CD4-positive, alpha-beta memory T cell (primary cell): Measurements from ENCODE around the gene KCNC4. TPM values are rescaled to one million over a fixed set of nuclear protein-coding genes. Genes with fewer than 3 reads are reported as not detected.

Experiments
- CTCF ChIA-PET: fragments of 350-600 bp; sonication (Branson Sonifier 250); formaldehyde crosslinking; loops from one replicate; lab custom pipeline; 2021; ENCODE audit warnings: inconsistent platforms; ENCODE audit not compliant: partially characterized antibody; lab: Charles Lee
- POLR2A ChIA-PET: fragments of 350-600 bp; sonication (Branson Sonifier 250); formaldehyde crosslinking; loops from one replicate; lab custom pipeline; 2021; ENCODE audit not compliant: partially characterized antibody; lab: Charles Lee
- DNase-seq, 5 donors: peaks; one replicate each; pipeline versions ENCODE4 v3.0.0 to v3.0.0-alpha.2; 2020 to 2022; ENCODE audit warnings: mixed read lengths in 1 of 5
- H3K27ac ChIP-seq: one replicate; pipeline ENCODE4 v1.7.0; 2013; ENCODE audit warnings: low read depth, low read length
- H3K27me3 ChIP-seq: 2 replicates; pipeline ENCODE4 v1.7.0; 2013; ENCODE audit warnings: mild to moderate bottlenecking, low read length, moderate library complexity; ENCODE audit not compliant: insufficient read depth
- H3K36me3 ChIP-seq: 2 replicates; pipeline ENCODE4 v1.7.0; 2013; ENCODE audit warnings: mild to moderate bottlenecking, low read length, moderate library complexity; ENCODE audit not compliant: insufficient read depth
- H3K4me1 ChIP-seq: 2 replicates; pipeline ENCODE4 v1.7.0; 2013; ENCODE audit warnings: mild to moderate bottlenecking, low read length, moderate library complexity; ENCODE audit not compliant: insufficient read depth
- H3K4me3 ChIP-seq, 2 donors: one replicate each; pipeline ENCODE4 v1.7.0; 2013; ENCODE audit warnings: low read length in 2 of 2, mild to moderate bottlenecking in 1 of 2
- H3K9me3 ChIP-seq, 2 donors: one replicate each; pipeline ENCODE4 v1.7.0; 2013; ENCODE audit warnings: low read length in 2 of 2, control low read depth in 1 of 2; ENCODE audit not compliant: control insufficient read depth in 1 of 2
- H3K27ac Mint-ChIP-seq, 7 donors: one replicate each; pipeline ENCODE4 v1.8.0; 2020 to 2021; ENCODE audit warnings: mixed read lengths in 7 of 7, mild to moderate bottlenecking in 6 of 7, inconsistent platforms in 3 of 7, moderate library complexity in 3 of 7
- H3K27me3 Mint-ChIP-seq, 2 donors: one replicate each; pipeline ENCODE4 v1.8.0; 2020 to 2021; ENCODE audit warnings: mixed read lengths in 2 of 2
- H3K36me3 Mint-ChIP-seq, 2 donors: one replicate each; pipeline ENCODE4 v1.8.0; 2020 to 2021; ENCODE audit warnings: mixed read lengths in 2 of 2, inconsistent platforms in 1 of 2, mild to moderate bottlenecking in 1 of 2
- H3K4me1 Mint-ChIP-seq, 4 donors: one replicate each; pipeline ENCODE4 v1.8.0; 2020 to 2021; ENCODE audit warnings: mixed read lengths in 4 of 4, mild to moderate bottlenecking in 1 of 4
- H3K4me3 Mint-ChIP-seq, 8 donors: one replicate each; pipeline ENCODE4 v1.8.0; 2020 to 2021; ENCODE audit warnings: mixed read lengths in 8 of 8, mild to moderate bottlenecking in 7 of 8, moderate library complexity in 6 of 8, inconsistent platforms in 3 of 8
- H3K9me3 Mint-ChIP-seq, 8 donors: one replicate each; pipeline ENCODE4 v1.8.0; 2020 to 2021; ENCODE audit warnings: mixed read lengths in 8 of 8, mild to moderate bottlenecking in 5 of 8, inconsistent platforms in 3 of 8, moderate library complexity in 1 of 8
- intact Hi-C: fragments of 100-400 bp; cut with micrococcal nuclease; formaldehyde crosslinking; loops from one replicate; pipeline ENCODE4 v1.15.1; 2023
- polyA plus RNA-seq, 2 donors: library from polyadenylated mRNA; unstranded; fragments of 300-500 nt; fragmentation: Illumina TruSeq; gene quantifications; one replicate each; pipeline ENCODE4 v1.2.3, GENCODE V29; 2021
- total RNA-seq, 2 experiments: library from RNA; stranded (reverse); gene quantifications; one replicate each; pipeline ENCODE4 v1.2.3, GENCODE V29; 2021

Gene KCNC4
- total and polyA plus RNA-seq, 4 experiments from 2014 or later, result 2.3 to 13.4 (median 7.5) TPM

DNA sequence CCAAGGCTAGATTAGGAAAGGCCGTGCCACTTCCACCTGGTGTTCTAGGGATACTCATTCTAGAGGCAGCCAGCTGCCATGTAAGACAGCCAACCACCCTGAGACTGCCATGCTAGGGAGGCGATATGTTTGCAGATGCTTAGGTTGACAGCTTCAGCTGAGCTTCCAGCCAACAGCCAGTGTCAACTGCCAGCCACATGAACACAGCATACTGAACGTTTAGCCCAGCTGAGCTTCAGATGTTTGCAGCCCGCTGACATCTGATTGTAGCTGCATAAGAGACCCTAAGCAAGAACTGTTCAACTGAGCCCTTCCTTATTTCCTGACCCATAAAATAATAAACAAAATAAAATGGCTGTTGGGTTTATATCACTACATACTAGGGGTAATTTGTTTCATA is 5.0 kb upstream of the KCNC4 start:
- peaks cover 23 to 45% (median 35%) of the 10 kb centered on the region in 4 donors for H3K4me1 Mint-ChIP-seq
- H3K27me3 ChIP-seq, result no peaks in the 10 kb centered on the region
- H3K27ac ChIP-seq, result no peak overlapping the region
- no peaks in the 10 kb centered on the region for H3K9me3 ChIP-seq
- H3K9me3 Mint-ChIP-seq, result no peaks in the 10 kb centered on the region
- peaks cover 0 to 7% of the 10 kb centered on the region in 2 donors for H3K36me3 Mint-ChIP-seq
- intact Hi-C loops, result no loop called here
- H3K4me3 Mint-ChIP-seq, result no peak overlapping the region
- ChIA-PET CTCF (interaction anchor here (1.0 to 13.7 kb wide), 6 partner anchors 8 to 291 kb away, joined by 4 to 724 read pairs (median 35); no protein-coding TSS in a partner anchor), POLR2A (interaction anchor here (3.4 kb wide), 1 partner anchor 133 kb away, joined by 22 read pairs; the partner anchor contains the start of gene RBM15)
- H3K36me3 ChIP-seq, result no peaks in the 10 kb centered on the region
- peaks cover 30% of the 10 kb centered on the region for H3K4me1 ChIP-seq
- no peak overlapping the region for H3K27ac Mint-ChIP-seq
- no peaks in the 10 kb centered on the region for H3K27me3 Mint-ChIP-seq
- no peak overlapping the region for H3K4me3 ChIP-seq
- no peak for DNase-seq

- H3K36me3 Mint-ChIP-seq, result peaks cover 0 to 7% of the 10 kb centered on the region in 2 donors
- peaks cover 23 to 45% (median 35%) of the 10 kb centered on the region in 4 donors for H3K4me1 Mint-ChIP-seq
- H3K27ac Mint-ChIP-seq, result no peak overlapping the region
- CTCF ChIA-PET, result interaction anchor here (1.0 to 13.7 kb wide), 7 partner anchors 9 to 290 kb away, joined by 4 to 724 read pairs (median 127); partner anchors contain the start of gene RBM15
- Histone ChIP-seq H3K27me3 (no peaks in the 10 kb centered on the region), H3K4me1 (peaks cover 30% of the 10 kb centered on the region), H3K27ac (no peak overlapping the region), H3K4me3 (no peak overlapping the region), H3K36me3 (no peaks in the 10 kb centered on the region), H3K9me3 (no peaks in the 10 kb centered on the region)
- no peak overlapping the region for H3K4me3 Mint-ChIP-seq
- intact Hi-C loops, result no loop called here
- POLR2A ChIA-PET, result interaction anchor here (3.4 to 7.2 kb wide), 3 partner anchors 107 to 133 kb away, joined by 22 to 169 read pairs (median 44); partner anchors contain the start of gene RBM15
- H3K9me3 Mint-ChIP-seq, result no peaks in the 10 kb centered on the region
- no peak for DNase-seq
- H3K27me3 Mint-ChIP-seq, result no peaks in the 10 kb centered on the region
These were observed 4.4 kb upstream of the KCNC4 start for GRCh38 chr1:110205591-110206155.

DNA sequence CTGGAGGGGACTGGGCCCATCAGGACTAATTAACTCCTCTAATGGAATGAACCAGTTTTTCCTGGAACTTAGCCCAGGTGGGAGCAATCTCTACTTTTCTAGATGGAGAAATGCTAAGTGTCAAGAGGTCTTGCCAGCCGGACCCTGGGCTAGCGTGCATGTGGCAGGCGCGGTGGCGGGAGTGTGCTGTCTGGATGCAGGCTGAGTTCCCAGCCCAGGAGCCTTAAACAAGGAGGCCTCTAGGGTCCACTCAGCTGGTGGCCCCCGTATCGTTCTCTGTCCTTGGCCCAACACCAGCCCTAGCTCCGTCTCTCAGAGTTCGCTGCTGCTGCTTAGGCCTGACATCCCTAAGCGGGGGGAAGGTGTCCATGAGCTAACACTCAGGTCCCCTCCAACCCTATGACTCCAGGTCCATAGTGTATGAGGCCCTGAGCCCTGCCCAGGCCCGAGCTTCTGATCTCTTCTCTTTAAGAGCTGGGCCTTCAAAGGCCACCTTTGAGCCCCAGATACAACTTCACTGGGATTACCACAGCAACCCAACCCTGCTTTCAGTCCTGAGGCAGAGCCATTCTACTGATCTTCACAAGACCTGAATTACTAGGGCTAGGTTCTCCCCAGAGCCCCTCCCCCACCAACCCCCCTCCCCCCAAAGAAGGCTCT is 3.7 kb upstream of the KCNC4 start:
- Mint-ChIP-seq H3K4me1 (peaks cover 24 to 49% (median 36%) of the 10 kb centered on the region in 4 donors), H3K4me3 (no peak overlapping the region), H3K27me3 (no peaks in the 10 kb centered on the region), H3K9me3 (peaks cover 0 to 2% (median 0%) of the 10 kb centered on the region in 8 donors), H3K36me3 (peaks cover 0 to 9% of the 10 kb centered on the region in 2 donors), H3K27ac (no peak overlapping the region)
- intact Hi-C loops, result no loop called here
- CTCF ChIA-PET, result interaction anchor here (1.1 to 13.7 kb wide), 14 partner anchors 13 to 289 kb away, joined by 3 to 724 read pairs (median 11); partner anchors contain the start of genes LAMTOR5 and RBM15
- peaks cover 32% of the 10 kb centered on the region for H3K4me1 ChIP-seq
- H3K9me3 ChIP-seq, result no peaks in the 10 kb centered on the region
- H3K27me3 ChIP-seq, result no peaks in the 10 kb centered on the region
- POLR2A ChIA-PET, result interaction anchor here (1.1 to 7.2 kb wide), 4 partner anchors 106 to 254 kb away, joined by 3 to 169 read pairs (median 26); partner anchors contain the start of gene RBM15
- H3K36me3 ChIP-seq, result no peaks in the 10 kb centered on the region
- H3K27ac ChIP-seq, result no peak overlapping the region
- DNase-seq, result no peak
- H3K4me3 ChIP-seq, result no peak overlapping the region

DNA sequence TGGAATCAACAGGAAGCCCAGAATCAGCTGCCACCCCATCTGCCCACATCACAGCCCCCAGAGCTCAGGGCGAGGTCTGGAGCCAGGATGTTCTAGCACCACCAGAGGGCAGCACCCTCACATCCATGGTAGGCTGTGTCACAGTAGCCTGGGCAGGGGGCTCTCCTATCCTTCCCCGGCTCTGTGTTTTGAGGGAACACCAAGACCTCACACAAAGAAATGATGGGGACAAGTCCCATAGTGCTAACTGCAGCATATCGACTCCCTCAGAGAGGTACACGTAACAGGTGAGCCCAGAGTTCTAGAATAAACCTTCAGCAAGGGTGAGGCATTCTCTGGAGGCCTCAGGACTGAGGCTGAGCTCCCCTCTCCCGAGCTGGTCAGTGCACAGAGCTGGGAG is 2.3 kb upstream of the KCNC4 start:
- Histone ChIP-seq H3K9me3 (no peaks in the 10 kb centered on the region), H3K4me3 (no peak overlapping the region), H3K27me3 (no peaks in the 10 kb centered on the region), H3K4me1 (peaks cover 42% of the 10 kb centered on the region), H3K27ac (no peak overlapping the region), H3K36me3 (no peaks in the 10 kb centered on the region)
- peak overlapping the region in 4 of 8 donors; percentile 1 to 62 (median 18) for H3K4me3 Mint-ChIP-seq
- no peaks in the 10 kb centered on the region for H3K27me3 Mint-ChIP-seq
- intact Hi-C loops, result loop anchor here (1.0 kb wide), 3 partner anchors 104 to 287 kb away; no protein-coding TSS in a partner anchor
- POLR2A ChIA-PET, result interaction anchor here (1.0 to 7.2 kb wide), 7 partner anchors 11 to 288 kb away, joined by 3 to 169 read pairs (median 8); partner anchors contain the start of genes LAMTOR5 and RBM15
- peaks cover 0 to 9% of the 10 kb centered on the region in 2 donors for H3K36me3 Mint-ChIP-seq
- H3K9me3 Mint-ChIP-seq, result peaks cover 0 to 2% (median 0%) of the 10 kb centered on the region in 8 donors
- DNase-seq, result peak; percentile 68 to 73 (median 71)
- peak overlapping the region; percentile 71 to 97 (median 88) for H3K27ac Mint-ChIP-seq
- H3K4me1 Mint-ChIP-seq, result peaks cover 30 to 56% (median 41%) of the 10 kb centered on the region in 4 donors
- CTCF ChIA-PET, result interaction anchor here (0.6 to 13.7 kb wide), 49 partner anchors 8 to 876 kb away, joined by 3 to 724 read pairs (median 5); partner anchors contain the start of genes LAMTOR5 and RBM15

GRCh38 chr1:110208916-110209645 is 1.0 kb upstream of the KCNC4 start:
- Histone ChIP-seq H3K4me1 (peaks cover 44% of the 10 kb centered on the region), H3K4me3 (peak overlapping the region; percentile 27 to 57), H3K9me3 (no peaks in the 10 kb centered on the region), H3K27me3 (no peaks in the 10 kb centered on the region), H3K36me3 (no peaks in the 10 kb centered on the region), H3K27ac (peak overlapping the region; percentile 81)
- H3K36me3 Mint-ChIP-seq, result peaks cover 0 to 9% of the 10 kb centered on the region in 2 donors
- intact Hi-C loops, result no loop called here
- H3K4me1 Mint-ChIP-seq, result peaks cover 29 to 59% (median 40%) of the 10 kb centered on the region in 4 donors
- H3K9me3 Mint-ChIP-seq, result peaks cover 0 to 2% (median 0%) of the 10 kb centered on the region in 8 donors
- ChIA-PET CTCF (interaction anchor here (0.8 to 13.7 kb wide), 32 partner anchors 7 to 572 kb away, joined by 3 to 724 read pairs (median 6); partner anchors contain the start of genes LAMTOR5 and RBM15), POLR2A (interaction anchor here (0.6 to 7.2 kb wide), 10 partner anchors 100 to 755 kb away, joined by 3 to 169 read pairs (median 3); partner anchors contain the start of genes GNAI3, LAMTOR5, LRIF1 and RBM15)
- peak in 1 of 5 donors; percentile 6 for DNase-seq
- H3K27me3 Mint-ChIP-seq, result no peaks in the 10 kb centered on the region
- H3K4me3 Mint-ChIP-seq, result peak overlapping the region; percentile 78 to 95 (median 87)
- H3K27ac Mint-ChIP-seq, result peak overlapping the region; percentile 83 to 98 (median 97)
